CD8-positive, alpha-beta memory T cell (primary cell): ENCODE measurements around the gene ANGEL1. TPM values are rescaled to one million over a fixed set of nuclear protein-coding genes. Genes with fewer than 3 reads are reported as not detected.

Source experiments
- CTCF ChIA-PET: fragments of 350-600 bp; sonication (Branson Sonifier 250); formaldehyde crosslinking; loops from one replicate; lab custom pipeline; 2021; ENCODE audit warnings: antibody characterized with exemption; lab: Charles Lee
- POLR2A ChIA-PET: fragments of 350-600 bp; sonication (Branson Sonifier 250); formaldehyde crosslinking; loops from one replicate; lab custom pipeline; 2021; ENCODE audit warnings: antibody characterized with exemption; lab: Charles Lee
- DNase-seq, 5 donors: peaks; one replicate each; pipeline versions ENCODE4 v3.0.0 to v3.0.0-alpha.2; 2020 to 2022; ENCODE audit warnings: mixed read lengths in 1 of 5
- H3K27ac ChIP-seq: one replicate; pipeline ENCODE4 v1.7.0; 2013; ENCODE audit warnings: low read depth, mild to moderate bottlenecking, low read length, moderate library complexity
- H3K27me3 ChIP-seq: 2 replicates; pipeline ENCODE4 v1.7.0; 2013; ENCODE audit warnings: low read length, mild to moderate bottlenecking; ENCODE audit not compliant: insufficient read depth, poor library complexity, severe bottlenecking
- H3K36me3 ChIP-seq: 2 replicates; pipeline ENCODE4 v1.7.0; 2013; ENCODE audit warnings: mild to moderate bottlenecking, low read length, moderate library complexity; ENCODE audit not compliant: insufficient read depth
- H3K4me1 ChIP-seq: 2 replicates; pipeline ENCODE4 v1.7.0; 2013; ENCODE audit warnings: mild to moderate bottlenecking, low read length, moderate library complexity; ENCODE audit not compliant: insufficient read depth
- H3K4me3 ChIP-seq: 2 replicates; pipeline ENCODE4 v1.7.0; 2013; ENCODE audit warnings: mild to moderate bottlenecking, low read length
- H3K9me3 ChIP-seq: 2 replicates; pipeline ENCODE4 v1.7.0; 2013; ENCODE audit warnings: mild to moderate bottlenecking, low read length
- H3K27ac Mint-ChIP-seq, 8 donors: one replicate each; pipeline ENCODE4 v1.8.0; 2020 to 2021; ENCODE audit warnings: mixed read lengths in 8 of 8, mild to moderate bottlenecking in 6 of 8, inconsistent platforms in 3 of 8, moderate library complexity in 3 of 8
- H3K27me3 Mint-ChIP-seq, 2 donors: one replicate each; pipeline ENCODE4 v1.8.0; 2020 to 2021; ENCODE audit warnings: mixed read lengths in 2 of 2, mild to moderate bottlenecking in 1 of 2, moderate library complexity in 1 of 2
- H3K36me3 Mint-ChIP-seq, 3 donors: one replicate each; pipeline ENCODE4 v1.8.0; 2020 to 2021; ENCODE audit warnings: mixed read lengths in 3 of 3, inconsistent platforms in 1 of 3, mild to moderate bottlenecking in 1 of 3
- H3K4me1 Mint-ChIP-seq, 3 donors: one replicate each; pipeline ENCODE4 v1.8.0; 2020 to 2021; ENCODE audit warnings: mixed read lengths in 3 of 3, inconsistent platforms in 1 of 3, mild to moderate bottlenecking in 1 of 3
- H3K4me3 Mint-ChIP-seq, 7 donors: one replicate each; pipeline ENCODE4 v1.8.0; 2020 to 2021; ENCODE audit warnings: mixed read lengths in 7 of 7, mild to moderate bottlenecking in 6 of 7, moderate library complexity in 4 of 7, inconsistent platforms in 2 of 7
- H3K9me3 Mint-ChIP-seq, 5 donors: one replicate each; pipeline ENCODE4 v1.8.0; 2020 to 2022; ENCODE audit warnings: mixed read lengths in 5 of 5, mild to moderate bottlenecking in 3 of 5, moderate library complexity in 2 of 5, inconsistent platforms in 1 of 5
- polyA plus RNA-seq: library from polyadenylated mRNA; unstranded; fragments of 300-500 nt; fragmentation: Illumina TruSeq; gene quantifications from one replicate; pipeline ENCODE4 v1.2.3, GENCODE V29; 2021
- total RNA-seq, 2 experiments: library from RNA; stranded (reverse); gene quantifications; one replicate each; pipeline ENCODE4 v1.2.3, GENCODE V29; 2021

The ANGEL1 gene
- total and polyA plus RNA-seq, 3 experiments from 2014 or later = 16.0 to 19.7 (median 17.1) TPM

DNA sequence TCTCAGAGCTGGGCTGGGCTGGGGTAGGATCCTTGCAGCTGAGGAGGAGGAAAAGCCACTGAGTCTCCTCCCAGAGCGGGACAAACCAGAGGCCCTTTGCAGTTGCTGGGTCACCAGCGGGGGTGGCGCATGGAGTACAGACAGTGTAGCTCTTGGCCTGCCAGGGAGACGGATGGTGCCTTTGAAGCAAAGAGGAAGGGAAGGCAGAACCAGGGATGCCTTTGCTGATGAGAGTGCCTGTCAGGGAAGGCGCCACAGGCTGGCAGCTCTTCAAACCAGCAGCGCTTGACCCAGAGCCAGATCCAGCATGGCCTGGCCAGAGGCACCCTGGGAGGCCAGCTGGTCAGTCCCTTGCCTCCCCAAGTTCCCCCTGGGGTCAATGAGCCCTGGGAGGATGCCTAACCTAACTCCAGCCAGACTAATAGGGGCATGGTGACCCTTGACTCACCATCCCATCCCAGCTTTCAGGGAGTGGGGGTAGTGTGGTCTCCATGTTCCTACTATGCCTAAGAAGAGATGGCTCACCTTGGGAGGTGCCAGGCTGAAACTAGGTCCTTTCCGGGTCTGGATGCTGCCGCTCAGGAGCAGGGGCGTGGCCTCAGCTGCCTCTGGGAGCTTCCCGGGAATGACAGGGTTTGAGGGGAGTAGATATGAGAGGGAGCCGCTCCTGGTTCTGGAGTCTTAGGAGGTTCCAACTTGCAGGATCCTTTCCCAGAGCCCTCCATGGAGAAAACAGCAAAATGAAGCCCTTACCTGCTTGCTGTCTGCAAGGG lies 31.6 kb downstream of the ANGEL1 start:
- ChIA-PET CTCF (interaction anchor here (0.6 to 5.9 kb wide), 2 partner anchors 69 to 71 kb away, joined by 3 to 57 read pairs; no protein-coding TSS in a partner anchor), POLR2A (no interaction called here)
- no peaks in the 10 kb centered on the region for H3K9me3 ChIP-seq
- H3K27ac ChIP-seq = no peak overlapping the region
- Mint-ChIP-seq H3K36me3 (peaks cover 0 to 40% (median 11%) of the 10 kb centered on the region in 3 donors), H3K4me3 (no peak overlapping the region), H3K27me3 (no peaks in the 10 kb centered on the region), H3K27ac (peak overlapping the region in 4 of 8 donors; percentile 46 to 95 (median 72)), H3K9me3 (no peaks in the 10 kb centered on the region), H3K4me1 (peaks cover 13 to 30% (median 21%) of the 10 kb centered on the region in 3 donors)
- DNase-seq = no peak
- H3K4me3 ChIP-seq = no peak overlapping the region
- H3K36me3 ChIP-seq = peaks cover 4% of the 10 kb centered on the region
- peaks cover 9% of the 10 kb centered on the region for H3K4me1 ChIP-seq
- H3K27me3 ChIP-seq = no peaks in the 10 kb centered on the region

DNA sequence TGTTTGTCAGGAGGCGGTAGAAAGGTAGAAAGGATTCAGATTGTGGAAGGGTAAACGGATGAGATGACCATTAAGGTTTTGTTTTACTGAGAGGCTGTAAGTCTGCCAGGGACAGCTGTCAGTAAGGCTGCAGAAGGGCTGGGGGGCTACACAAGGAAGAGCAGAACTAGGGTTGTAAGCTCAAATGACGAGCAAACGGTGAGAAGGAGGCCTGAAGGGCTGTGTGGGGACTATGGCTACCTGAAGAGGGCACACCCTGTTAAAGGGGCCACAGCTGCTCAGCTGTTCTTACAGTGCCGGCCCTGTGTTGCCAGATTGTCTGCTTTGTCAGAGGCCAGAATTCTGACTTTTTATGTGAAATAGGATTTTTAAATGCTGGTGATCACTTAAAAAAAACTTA lies 32.3 kb downstream of the ANGEL1 start:
- Histone ChIP-seq H3K27ac (no peak overlapping the region), H3K4me1 (peaks cover 9% of the 10 kb centered on the region), H3K9me3 (no peaks in the 10 kb centered on the region), H3K4me3 (no peak overlapping the region), H3K36me3 (no peaks in the 10 kb centered on the region), H3K27me3 (no peaks in the 10 kb centered on the region)
- Mint-ChIP-seq H3K27me3 (no peaks in the 10 kb centered on the region), H3K36me3 (peaks cover 0 to 34% (median 8%) of the 10 kb centered on the region in 3 donors), H3K4me1 (peaks cover 13 to 30% (median 21%) of the 10 kb centered on the region in 3 donors), H3K27ac (peak overlapping the region in 3 of 8 donors; percentile 67 to 87 (median 68)), H3K9me3 (no peaks in the 10 kb centered on the region), H3K4me3 (no peak overlapping the region)
- no peak for DNase-seq
- ChIA-PET POLR2A (no interaction called here), CTCF (no interaction called here)

GRCh38 chr14:76780058-76780345 lies 32.7 kb downstream of the ANGEL1 start:
- POLR2A ChIA-PET = no interaction called here
- Mint-ChIP-seq H3K4me3 (no peak overlapping the region), H3K27me3 (no peaks in the 10 kb centered on the region), H3K36me3 (peaks cover 0 to 31% (median 8%) of the 10 kb centered on the region in 3 donors), H3K4me1 (peaks cover 13 to 28% (median 21%) of the 10 kb centered on the region in 3 donors), H3K9me3 (no peaks in the 10 kb centered on the region), H3K27ac (peak overlapping the region in 2 of 8 donors; percentile 67 to 87)
- no peak overlapping the region for H3K4me3 ChIP-seq
- peaks cover 9% of the 10 kb centered on the region for H3K4me1 ChIP-seq
- DNase-seq = no peak
- H3K27me3 ChIP-seq = no peaks in the 10 kb centered on the region
- CTCF ChIA-PET = no interaction called here
- H3K9me3 ChIP-seq = no peaks in the 10 kb centered on the region
- H3K27ac ChIP-seq = no peak overlapping the region
- no peaks in the 10 kb centered on the region for H3K36me3 ChIP-seq

GRCh38 chr14:76779221-76780057 lies 33.2 kb downstream of the ANGEL1 start:
- POLR2A ChIA-PET = no interaction called here
- H3K4me1 Mint-ChIP-seq = peaks cover 8 to 24% (median 21%) of the 10 kb centered on the region in 3 donors
- H3K4me3 ChIP-seq = no peak overlapping the region
- H3K27ac Mint-ChIP-seq = peak overlapping the region in 2 of 8 donors; percentile 57 to 82
- no peaks in the 10 kb centered on the region for H3K9me3 Mint-ChIP-seq
- no peaks in the 10 kb centered on the region for H3K27me3 ChIP-seq
- no peaks in the 10 kb centered on the region for H3K27me3 Mint-ChIP-seq
- peak overlapping the region in 1 of 7 donors; percentile 6 for H3K4me3 Mint-ChIP-seq
- CTCF ChIA-PET = no interaction called here
- H3K4me1 ChIP-seq = peaks cover 9% of the 10 kb centered on the region
- H3K36me3 Mint-ChIP-seq = peaks cover 0 to 28% (median 8%) of the 10 kb centered on the region in 3 donors
- no peaks in the 10 kb centered on the region for H3K36me3 ChIP-seq
- no peak overlapping the region for H3K27ac ChIP-seq
- DNase-seq = no peak
- H3K9me3 ChIP-seq = no peaks in the 10 kb centered on the region

DNA sequence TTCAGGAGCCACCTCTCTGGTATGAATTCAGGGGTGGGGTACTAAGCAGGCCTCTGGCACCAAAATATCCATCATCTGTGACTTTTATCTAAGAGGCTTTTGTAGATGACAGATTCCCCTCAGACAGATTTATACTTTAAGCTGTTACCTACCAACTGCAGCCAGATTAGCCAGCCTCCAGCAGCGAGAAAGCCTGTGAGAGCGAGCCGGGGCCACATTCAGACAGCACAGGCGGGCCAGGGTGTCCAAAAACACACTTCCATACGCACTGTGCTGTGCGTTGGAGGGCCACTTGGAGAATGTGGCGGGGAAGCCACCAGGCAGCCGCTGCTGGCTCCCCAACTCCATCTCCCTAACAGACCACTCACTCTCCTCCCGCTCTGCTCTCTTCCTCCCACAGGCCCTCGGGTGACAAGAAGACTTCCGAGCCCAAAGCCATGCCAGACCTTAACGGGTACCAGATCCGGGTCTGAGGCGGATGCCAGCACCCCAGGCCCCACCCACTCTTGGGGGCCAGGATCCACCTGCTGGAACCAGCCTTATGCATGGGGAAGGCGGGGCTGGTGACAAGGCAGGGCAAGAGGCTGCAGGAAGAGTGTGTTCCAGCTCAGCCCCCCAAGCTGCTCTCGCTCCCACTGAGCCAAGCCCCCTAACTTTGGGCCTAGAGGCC lies 34.0 kb downstream of the ANGEL1 start:
- Mint-ChIP-seq H3K4me3 (no peak overlapping the region), H3K27ac (peak overlapping the region in 2 of 8 donors; percentile 5 to 92), H3K4me1 (peaks cover 8 to 21% (median 18%) of the 10 kb centered on the region in 3 donors), H3K27me3 (no peaks in the 10 kb centered on the region), H3K9me3 (no peaks in the 10 kb centered on the region), H3K36me3 (peaks cover 0 to 26% (median 10%) of the 10 kb centered on the region in 3 donors)
- no peak for DNase-seq
- CTCF ChIA-PET = no interaction called here
- H3K4me1 ChIP-seq = peaks cover 9% of the 10 kb centered on the region
- POLR2A ChIA-PET = no interaction called here
- H3K36me3 ChIP-seq = no peaks in the 10 kb centered on the region
- no peaks in the 10 kb centered on the region for H3K9me3 ChIP-seq
- H3K4me3 ChIP-seq = no peak overlapping the region
- no peak overlapping the region for H3K27ac ChIP-seq
- H3K27me3 ChIP-seq = no peaks in the 10 kb centered on the region

- no peak overlapping the region for H3K4me3 ChIP-seq
- no peaks in the 10 kb centered on the region for H3K36me3 ChIP-seq
- Mint-ChIP-seq H3K27me3 (no peaks in the 10 kb centered on the region), H3K36me3 (peaks cover 0 to 18% (median 7%) of the 10 kb centered on the region in 3 donors), H3K9me3 (no peaks in the 10 kb centered on the region), H3K4me1 (peaks cover 2 to 12% (median 8%) of the 10 kb centered on the region in 3 donors), H3K4me3 (no peak overlapping the region), H3K27ac (peak overlapping the region in 1 of 8 donors; percentile 17)
- no peaks in the 10 kb centered on the region for H3K27me3 ChIP-seq
- H3K4me1 ChIP-seq = peaks cover 8% of the 10 kb centered on the region
- H3K9me3 ChIP-seq = no peaks in the 10 kb centered on the region
- CTCF ChIA-PET = interaction anchor here (1.1 to 1.5 kb wide), 2 partner anchors 11 to 293 kb away, joined by 3 read pairs; no protein-coding TSS in a partner anchor
- POLR2A ChIA-PET = no interaction called here
- no peak for DNase-seq
- H3K27ac ChIP-seq = no peak overlapping the region
These were observed 35.0 kb downstream of the ANGEL1 start for GRCh38 chr14:76777721-76778120.

GRCh38 chr14:76776428-76777251 lies 36.0 kb downstream of the ANGEL1 start:
- ChIA-PET CTCF (interaction anchor here (1.0 to 1.5 kb wide), 4 partner anchors 10 to 539 kb away, joined by 3 read pairs; no protein-coding TSS in a partner anchor), POLR2A (no interaction called here)
- H3K27me3 Mint-ChIP-seq = peaks cover 0 to 4% of the 10 kb centered on the region in 2 donors
- Histone ChIP-seq H3K4me1 (no peaks in the 10 kb centered on the region), H3K27ac (no peak overlapping the region), H3K9me3 (no peaks in the 10 kb centered on the region), H3K36me3 (no peaks in the 10 kb centered on the region), H3K4me3 (no peak overlapping the region), H3K27me3 (no peaks in the 10 kb centered on the region)
- H3K4me3 Mint-ChIP-seq = no peak overlapping the region
- peak overlapping the region in 1 of 8 donors; percentile 33 for H3K27ac Mint-ChIP-seq
- H3K9me3 Mint-ChIP-seq = no peaks in the 10 kb centered on the region
- no peak for DNase-seq
- peaks cover 0 to 5% (median 0%) of the 10 kb centered on the region in 3 donors for H3K4me1 Mint-ChIP-seq
- peaks cover 0 to 12% (median 7%) of the 10 kb centered on the region in 3 donors for H3K36me3 Mint-ChIP-seq
